GM21526 (cell line): ENCODE measurements around the gene CDK19.

ENCODE experiments used
- ATAC-seq: cut with Tn5 transposase; IDR thresholded peaks from one replicate; pipeline ENCODE4 v1.9.1; 2021; ENCODE audit warnings: moderate library complexity; ENCODE audit not compliant: unreplicated experiment, low FRiP score

Gene CDK19

DNA sequence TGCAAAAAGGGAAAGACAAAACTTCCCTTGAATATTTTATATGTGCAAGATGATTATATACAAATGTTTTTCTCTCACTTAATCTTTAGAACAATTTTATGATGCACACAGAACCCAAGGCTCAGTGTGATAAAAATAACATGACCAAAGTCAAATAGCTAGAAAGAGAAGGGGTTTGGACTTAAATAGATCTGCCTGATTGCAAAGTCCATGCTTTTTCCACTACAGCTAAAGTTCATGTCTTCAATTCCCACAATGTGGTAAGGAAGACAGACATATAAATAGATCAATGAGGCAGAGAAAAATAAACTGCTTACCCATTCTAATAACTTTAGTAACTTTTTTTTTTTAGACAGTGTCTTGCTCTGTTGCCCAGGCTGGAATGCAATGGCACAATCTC, 143.8 kb downstream of the CDK19 start:
- ATAC-seq, result no peak

DNA sequence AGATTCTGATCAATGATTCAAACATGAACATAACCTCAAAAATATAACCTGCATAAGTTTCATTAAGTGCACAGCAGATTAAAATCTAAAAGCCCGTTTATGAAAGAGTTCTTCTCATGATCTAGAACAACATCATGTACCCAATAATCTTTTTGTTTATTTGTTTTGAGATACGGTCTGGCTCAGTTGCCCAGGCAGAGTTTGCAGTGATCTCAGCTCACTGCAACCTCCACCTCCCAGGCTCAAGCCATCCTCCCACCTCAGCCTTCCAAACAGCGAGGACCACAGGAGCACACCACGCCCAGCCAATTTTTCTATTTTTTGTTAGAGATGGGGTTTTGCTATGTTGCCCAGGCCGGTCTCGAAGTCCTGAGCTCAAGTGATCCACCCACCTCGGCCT, 149.7 kb downstream of the CDK19 start:
- ATAC-seq, result no peak

DNA sequence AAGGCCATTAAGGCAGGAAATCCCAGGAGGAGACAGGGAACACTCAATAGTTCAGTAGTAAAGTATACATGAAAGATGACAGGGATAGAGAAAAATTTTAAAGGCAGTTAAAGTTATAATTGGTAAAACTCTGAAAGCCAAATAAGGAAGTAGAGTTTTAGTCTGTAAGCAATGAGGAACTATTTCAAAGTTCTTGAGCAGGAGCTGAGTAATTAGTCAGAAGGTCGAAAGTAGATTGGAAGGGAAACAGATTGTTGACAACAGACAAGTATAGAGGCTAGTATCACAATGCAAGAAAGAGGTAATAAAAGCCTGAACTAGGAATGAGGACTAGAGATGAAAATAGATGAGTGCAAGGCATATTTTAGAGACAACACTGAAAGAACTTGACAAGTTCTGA, 150.3 kb downstream of the CDK19 start:
- ATAC-seq, result no peak

DNA sequence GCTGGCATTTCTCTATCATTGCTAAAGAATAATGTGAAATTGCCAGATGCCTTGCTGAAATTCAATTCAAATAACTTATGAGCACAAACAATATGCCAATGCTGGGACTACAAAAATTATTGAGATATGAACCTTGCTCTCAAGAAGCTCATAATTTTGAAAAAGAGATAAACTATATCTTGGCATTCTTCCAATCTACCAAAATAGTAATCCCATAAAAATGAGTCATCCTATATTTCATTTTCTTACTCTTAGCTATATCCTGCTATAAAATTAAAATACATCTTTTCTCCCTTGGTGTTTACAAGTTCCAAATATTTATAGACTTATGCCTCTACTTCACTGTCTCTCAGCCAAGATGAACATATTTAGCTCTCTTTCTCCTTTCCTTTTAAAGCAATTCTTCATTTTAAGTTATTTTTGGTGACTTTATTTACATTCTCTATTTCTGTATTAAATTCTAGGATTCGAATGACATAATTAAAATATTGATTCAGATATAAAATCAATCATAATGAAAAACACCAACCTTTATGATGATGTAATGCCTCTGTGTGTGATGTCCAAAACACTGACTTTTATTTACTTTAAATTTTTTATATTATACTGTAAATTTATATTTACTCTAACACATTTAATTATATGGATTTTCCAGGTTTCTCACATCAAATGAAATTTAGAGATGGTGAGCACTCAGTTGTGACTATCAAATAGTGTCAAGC, 152.6 kb downstream of the CDK19 start:
- ATAC-seq, result no peak

DNA sequence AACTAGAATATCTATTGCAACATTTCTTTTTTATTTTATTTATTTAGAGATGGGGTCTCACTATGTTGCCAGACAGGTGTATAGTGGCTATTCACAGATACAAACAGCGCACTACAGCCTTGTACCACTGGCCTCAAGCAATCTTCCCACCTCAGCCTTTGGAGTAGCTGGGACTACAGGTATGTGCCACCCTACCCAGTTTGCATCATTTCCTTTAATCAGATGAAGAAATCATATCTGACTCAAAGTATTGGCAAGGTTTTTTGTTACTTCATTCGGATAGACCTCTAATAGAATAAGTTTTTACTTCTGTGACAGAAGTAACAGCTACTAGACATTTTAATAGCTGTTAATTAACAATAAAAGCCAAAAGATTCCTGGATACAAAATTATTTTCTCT, 153.9 kb downstream of the CDK19 start:
- no peak for ATAC-seq

DNA sequence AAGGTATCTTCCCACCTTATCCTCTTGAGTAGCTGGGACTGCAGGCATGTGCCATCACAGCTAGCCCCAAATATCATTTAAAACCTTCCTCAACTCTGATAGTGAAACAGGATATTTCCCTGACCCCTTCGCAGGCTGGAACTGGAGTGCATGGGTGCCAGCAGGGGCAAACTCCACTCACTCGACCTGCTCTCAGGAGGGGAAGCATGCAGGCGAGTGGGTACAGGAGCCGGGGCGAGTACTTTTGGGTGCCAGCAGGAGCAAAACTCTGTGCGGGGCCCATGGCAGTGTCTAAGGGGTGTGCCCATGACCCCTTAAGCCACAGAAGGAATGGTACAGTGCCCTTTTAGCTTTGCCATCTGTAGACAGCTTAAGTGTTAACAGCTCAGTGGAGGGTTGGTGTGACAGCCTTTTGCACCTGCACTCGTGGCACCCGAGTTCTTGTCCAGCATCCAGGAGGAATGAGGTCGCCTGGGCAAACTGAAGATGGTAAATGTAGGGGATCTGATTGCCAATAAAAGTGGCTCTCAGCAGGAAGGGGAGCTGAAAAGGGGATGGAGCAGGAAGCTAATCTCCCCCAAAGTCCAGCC, 155.1 kb downstream of the CDK19 start:
- no peak for ATAC-seq

DNA sequence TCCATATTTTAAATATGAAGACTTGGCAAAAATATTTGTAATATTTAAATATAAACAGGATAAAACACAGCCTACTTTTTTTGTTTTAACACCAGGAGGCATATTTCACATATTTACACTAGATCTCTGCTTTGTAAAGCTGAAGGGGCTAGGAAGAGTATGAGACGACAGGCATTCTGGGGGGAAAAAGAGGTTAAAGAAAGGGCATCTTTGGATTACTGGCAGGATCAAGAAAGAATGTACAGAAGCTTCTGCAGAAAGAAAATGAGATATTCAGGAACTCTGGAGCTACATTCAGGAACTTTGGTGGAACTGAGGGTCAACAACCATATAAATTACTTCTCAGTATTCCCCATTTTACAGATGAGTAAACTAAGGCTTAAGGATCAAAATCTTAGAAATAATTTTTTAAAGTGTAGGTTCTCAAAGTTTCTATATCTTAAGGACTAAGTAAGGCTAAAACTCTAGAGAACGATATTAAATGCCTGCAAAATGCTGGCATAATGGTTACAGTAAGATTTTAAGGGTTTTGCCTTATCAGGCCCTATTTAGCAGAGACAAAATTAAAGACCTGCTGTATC, 156.5 kb downstream of the CDK19 start:
- no peak for ATAC-seq

DNA sequence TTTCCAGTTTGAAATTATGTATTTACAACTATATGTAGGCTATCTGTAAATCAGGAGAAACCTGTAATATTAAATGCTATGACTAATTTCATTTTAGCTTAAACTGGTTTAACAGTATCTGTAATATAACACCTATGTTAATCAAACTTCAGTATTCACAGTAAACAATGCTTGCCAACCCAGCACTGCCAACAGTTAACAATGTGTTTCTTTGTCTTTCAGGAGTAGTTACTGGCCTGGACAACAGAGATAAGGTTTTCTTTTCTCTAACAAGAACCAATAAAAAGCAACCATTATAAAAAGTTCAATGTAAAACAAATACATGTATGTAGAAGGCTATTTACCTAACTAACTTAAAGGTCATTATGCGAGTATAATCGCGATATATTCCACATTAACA, 158.8 kb downstream of the CDK19 start:
- ATAC-seq, result no peak

DNA sequence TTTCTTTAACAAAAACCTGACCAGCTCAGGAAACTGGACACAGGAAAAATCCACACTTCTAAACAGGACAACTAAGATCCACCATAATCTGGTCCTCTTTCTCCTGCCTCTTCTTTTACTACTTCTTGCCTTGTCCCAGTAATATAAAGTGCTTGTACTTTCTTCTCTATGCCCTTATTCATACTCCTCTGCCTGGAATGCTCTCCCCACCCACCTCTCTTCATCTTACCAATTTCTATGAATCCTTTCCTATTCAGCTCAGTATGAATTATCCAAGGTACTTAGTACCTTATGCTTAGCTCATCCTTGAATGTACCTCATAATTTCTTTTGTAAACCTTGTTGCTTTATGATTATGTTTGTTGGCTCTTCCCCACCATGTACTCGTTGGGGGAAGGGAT, 159.4 kb downstream of the CDK19 start:
- no peak for ATAC-seq

DNA sequence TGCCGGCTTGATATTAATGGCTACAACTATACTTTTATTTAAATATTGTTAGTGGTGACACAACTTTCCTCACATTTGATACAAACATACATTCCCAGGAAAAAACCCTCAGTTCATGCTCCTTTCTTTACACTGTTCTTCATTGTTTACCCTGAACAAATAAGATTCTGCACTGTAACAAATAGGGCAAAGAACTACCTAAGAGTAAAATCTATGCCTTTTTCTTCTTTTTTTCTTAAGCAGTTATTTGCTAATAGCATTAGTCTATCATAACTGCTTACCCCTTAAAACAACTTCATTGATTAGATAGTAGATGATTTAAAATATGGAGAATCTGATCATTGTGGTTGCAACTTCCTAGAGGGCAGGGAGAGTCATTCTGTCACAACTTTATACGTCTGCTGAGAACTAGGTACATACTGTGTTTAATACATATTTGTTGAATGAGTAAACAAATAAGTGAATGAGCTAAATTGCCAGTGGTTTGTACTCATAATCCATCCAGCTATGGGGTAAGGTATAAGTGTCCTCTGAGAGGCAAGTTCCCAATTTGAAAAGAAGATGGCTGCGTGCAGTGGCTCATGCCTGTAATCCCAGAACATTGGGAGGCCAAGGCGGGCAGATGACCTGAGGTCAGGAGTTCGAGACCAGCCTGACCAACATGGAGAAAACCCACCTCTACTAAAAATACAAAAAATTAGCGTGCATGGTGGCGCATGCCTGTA, 161.0 kb downstream of the CDK19 start:
- ATAC-seq, result no peak

DNA sequence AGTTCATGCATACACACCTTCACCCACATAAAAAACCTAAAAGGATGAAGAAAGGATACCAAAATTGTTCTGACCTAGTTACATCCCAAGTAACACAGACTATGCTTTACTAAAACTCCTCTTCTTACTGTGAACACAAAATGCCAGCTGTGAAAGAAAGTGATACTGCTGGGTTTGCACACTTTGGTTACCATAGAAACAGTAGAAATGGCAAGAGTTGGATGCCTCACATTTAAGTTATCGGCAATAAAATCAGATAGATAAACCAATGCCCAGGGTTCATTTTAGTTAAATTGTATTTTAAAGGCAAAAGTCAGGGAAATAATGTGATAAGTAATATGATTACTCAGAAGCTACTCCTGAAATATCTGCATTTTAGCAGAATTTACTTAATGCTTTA, 161.9 kb downstream of the CDK19 start:
- no peak for ATAC-seq

DNA sequence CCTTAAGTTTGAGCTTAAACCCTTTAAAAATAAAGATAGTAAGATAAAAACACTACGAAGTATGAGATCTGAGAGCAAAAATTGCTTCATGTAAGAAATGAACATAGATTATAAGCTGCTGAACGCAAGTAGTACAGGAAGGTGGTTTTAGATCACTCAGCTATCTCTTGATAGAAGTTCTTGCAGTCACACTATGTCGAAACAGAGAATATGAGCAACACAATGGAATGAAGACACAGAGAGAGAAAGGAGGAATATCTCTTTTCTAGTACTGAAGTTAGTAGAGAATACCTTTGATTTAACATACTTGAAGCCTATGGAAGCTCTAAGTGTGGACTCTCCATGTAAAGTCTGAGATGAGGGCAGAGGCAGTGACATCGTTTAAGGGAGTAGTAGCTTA, 162.7 kb downstream of the CDK19 start:
- ATAC-seq, result no peak

DNA sequence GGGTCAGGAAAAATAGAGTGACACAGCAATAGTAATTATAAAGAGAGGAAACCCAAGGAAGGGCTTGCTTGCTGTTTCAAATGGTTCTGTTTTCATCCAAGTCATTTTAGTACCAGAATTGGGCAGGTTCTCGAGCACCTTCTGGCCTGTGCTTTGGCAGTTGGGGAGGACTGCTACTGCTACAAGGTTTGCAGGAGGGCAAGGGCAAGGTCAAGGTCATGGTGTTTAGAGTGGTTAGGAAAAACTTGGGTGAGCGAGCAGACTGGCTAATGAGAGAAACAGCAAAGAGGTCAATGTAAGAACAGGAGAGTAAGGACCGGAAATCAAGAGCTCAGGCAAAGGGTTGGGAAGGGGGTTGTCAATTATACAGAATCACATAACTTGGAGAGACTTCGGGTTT, 164.5 kb downstream of the CDK19 start:
- no peak for ATAC-seq

DNA sequence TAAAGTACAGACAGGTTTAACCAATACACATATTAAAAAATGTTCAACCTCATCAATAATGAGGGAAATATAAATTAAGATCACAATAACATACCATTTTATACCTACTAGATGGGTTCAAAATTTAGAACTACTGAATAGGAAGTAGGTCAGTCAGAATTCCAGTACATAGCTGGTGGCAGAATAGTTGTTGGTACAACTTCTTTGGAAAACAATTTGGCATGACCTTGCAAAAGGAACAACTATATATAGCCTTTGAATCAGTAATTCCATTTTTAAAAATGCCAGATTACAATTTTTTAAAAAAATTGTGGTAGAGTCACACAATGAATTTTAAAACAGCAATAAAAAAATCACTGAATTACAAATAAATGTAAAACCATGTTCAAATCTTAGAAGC, 165.6 kb downstream of the CDK19 start:
- ATAC-seq, result no peak

DNA sequence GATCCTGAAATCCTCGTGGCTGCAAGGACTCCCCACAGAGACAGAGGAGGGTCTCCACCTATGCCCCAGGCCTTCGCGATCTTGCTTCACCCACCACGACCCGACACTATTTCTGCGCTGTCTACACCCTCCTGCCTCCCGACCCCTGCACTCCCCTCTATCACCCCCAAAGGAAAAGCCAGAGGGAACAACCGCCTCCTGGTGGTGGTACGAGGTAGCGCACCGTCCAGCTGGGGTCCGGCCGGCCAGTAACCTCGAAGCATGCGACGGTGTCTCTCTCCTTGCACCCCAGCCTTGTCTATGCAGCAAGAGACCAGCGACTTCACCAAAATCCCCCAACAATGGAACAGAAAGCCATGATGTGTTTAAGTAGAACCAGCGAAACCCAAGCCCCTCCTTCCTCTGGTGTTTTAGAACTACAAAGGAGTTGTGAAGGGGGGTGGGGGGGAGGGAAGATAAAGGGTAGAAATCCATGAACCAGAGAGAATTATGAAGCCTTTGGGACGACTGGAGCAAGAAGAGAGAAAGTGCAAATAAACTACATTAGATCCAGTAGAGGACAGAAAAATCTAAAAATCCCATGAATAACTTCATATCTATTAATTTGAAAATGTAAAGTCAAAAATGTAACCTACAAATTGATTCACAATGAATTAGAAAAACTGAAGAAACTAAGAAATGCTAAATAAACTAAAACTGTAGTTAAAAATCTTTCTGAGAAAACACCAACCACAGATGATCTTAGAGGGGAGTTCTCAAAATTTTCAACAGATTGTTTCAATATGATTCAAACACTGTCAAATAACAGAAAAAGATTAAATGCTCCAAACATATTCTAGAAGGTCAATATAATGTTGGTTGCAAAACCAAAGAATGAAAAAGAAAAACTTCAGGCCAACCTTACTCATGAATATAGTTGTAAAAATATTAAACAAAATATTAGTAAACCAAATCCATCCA, 168.0 kb downstream of the CDK19 start:
- ATAC-seq, result no peak

DNA sequence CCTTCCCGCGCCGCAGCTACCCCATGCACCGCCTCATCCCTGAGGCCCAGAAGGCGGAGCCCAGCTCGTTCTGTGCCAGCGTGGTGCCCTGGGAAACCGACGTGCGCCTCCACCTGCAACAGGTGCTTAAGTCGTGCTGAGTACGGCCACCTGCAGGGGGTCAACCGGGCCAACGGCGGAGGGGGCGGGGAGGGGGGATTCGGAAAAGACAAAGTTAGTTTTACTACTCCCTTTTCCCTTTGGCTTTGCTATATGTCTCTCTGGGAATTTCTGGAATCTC, 168.9 kb downstream of the CDK19 start:
- no peak for ATAC-seq

DNA sequence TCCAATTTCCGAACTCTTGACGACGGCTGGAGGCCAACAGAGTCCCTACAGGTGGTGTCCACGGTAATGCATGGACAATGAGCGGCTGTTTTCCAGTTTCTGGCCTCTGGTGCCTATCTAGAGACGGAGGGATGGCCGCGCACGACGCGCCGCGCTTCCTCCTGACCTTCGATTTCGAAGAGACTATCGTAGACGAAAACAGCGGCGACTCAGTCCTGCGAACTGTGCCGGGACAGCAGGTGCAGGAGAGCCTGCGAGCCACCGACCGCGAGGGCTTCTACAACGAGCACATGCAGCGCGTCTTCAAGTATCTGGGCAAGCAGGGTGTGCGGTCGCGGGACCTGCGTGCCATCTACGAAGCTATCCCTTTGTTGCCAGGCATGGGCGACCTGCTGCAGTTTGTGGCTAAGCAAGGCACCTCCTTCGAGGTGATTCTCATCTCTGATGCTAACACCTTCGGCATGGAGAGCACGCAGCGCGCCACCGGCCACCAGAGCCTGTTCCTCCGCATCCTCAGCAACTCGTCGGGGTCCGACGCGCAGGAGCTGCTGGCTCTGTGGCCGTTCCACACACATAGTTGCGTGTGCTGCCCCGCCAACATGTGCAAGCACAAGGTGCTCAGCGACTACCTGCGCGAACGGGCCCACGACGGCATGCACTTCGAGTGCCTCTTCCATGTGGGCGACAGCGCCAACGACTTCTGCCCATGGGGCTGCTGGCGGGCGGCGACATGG, 169.4 kb downstream of the CDK19 start:
- no peak for ATAC-seq

DNA sequence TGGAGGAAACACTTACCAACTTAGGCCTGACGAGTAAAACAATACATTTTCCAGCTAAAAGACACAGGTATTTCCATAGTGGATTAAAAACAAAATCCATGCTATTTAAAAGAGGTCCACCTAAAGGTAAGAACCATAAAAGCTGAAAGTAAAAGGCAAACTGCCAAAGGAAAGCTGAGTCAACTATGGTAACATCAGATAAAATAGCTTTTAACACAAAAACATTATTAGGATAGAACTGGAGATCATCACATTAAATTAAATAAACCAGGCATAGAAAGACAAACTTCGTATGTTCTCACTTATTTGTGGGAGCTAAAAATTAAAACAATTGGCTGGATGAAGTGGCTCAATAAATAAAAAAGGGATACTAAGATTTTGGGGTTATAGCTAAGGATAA, 172.1 kb downstream of the CDK19 start:
- no peak for ATAC-seq

DNA sequence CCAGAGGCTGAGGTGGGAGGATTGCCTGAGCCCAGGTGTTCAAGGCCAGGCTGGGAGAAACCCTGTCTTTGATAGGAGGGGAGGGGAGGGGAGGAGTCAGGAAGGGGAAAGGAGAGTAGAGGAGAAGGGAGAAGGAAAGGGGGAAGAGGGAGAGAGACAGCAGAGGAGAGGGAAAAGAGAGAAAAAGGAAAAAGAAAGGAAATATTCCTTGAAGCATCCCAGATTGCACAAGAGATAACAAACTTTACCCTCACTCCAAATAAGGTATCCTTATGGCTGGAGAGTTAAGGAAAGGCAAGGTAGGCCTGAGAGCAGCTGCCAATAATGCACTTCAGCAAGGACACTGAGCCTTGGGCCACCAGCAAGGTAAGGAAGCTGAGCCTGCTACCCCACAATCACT, 172.6 kb downstream of the CDK19 start:
- no peak for ATAC-seq

DNA sequence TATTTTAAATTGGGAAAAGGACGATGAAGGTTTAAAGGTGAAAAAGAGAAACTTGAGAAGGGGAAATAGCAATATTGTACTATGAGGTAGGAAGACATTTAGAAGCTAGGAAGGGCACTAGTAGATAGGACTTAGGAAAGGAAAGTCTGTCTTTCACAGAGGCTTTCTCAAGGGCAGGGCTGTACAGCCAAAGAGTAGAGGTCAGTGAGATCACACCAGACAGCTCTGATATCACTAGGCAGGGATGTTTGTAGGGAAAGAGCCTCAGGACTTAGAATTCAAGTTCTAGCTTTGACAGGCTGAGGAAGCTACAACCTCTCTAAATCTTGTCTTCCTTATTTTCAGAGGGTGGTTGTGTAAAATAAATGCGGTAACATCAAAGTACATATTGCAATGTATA, 178.5 kb downstream of the CDK19 start:
- ATAC-seq, result no peak
